HepG2 (cell line): Measurements from ENCODE around the gene MRLN.

Experiments used
- ARNT ChIP-seq: fragments of 450-650 bp; IDR thresholded peaks from 2 replicates; pipeline ENCODE4 v1.6.1; 2017
- SP1 ChIP-seq, 2 experiments: fragments of 450-650 bp in 1 of 2; sonication (generic) in 1 of 2; formaldehyde crosslinking in 1 of 2; IDR thresholded peaks; 2 replicates each; pipeline versions ENCODE4 v1.4.0 to v1.6.1; 2016 to 2020; ENCODE audit warnings: missing genetic modification reagents in 1 of 2
- ZBTB21 ChIP-seq: sonication (generic); formaldehyde crosslinking; IDR thresholded peaks from 2 replicates; pipeline ENCODE4 v1.4.0; 2020; ENCODE audit warnings: missing genetic modification reagents
- TF ChIP-seq, protein P1 (sequence below): sonication (generic); formaldehyde crosslinking; IDR thresholded peaks from 2 replicates; pipeline ENCODE4 v1.5.0; 2020; ENCODE audit warnings: mild to moderate bottlenecking, missing genetic modification reagents, moderate library complexity
- TF ChIP-seq, protein P2 (sequence below): sonication (generic); formaldehyde crosslinking; IDR thresholded peaks from 2 replicates; pipeline ENCODE4 v1.4.0; 2020; ENCODE audit warnings: missing genetic modification reagents

DNA sequence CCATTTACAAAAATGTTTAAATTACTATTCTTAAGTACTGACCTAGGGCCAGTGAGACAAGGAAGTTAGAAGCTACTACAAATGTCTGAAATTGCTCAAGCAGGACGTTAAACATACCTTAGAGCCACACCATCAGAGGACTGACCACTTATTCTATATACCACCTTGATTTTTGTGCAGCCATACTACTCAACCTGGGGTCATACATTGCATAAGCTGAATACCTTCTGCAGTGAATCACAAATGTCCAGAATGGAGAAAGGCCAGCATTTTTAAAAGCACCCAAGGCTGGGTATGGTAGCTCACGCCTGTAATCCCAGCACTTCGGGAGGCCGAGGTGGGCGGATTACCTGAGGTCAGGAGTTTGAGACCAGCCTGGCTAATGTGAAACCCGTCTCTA lies 21.2 kb upstream of the MRLN start:
- TF ChIP-seq SP1 (IDR thresholded peaks at IDR 0.05), result no peak
- no peak for TF ChIP-seq SP1 (CRISPR knock-in tag; IDR thresholded peaks at IDR 0.05)
- TF ChIP-seq ARNT, result no peak
- TF ChIP-seq ZBTB21, result no peak
- TF ChIP-seq, protein P1, sequence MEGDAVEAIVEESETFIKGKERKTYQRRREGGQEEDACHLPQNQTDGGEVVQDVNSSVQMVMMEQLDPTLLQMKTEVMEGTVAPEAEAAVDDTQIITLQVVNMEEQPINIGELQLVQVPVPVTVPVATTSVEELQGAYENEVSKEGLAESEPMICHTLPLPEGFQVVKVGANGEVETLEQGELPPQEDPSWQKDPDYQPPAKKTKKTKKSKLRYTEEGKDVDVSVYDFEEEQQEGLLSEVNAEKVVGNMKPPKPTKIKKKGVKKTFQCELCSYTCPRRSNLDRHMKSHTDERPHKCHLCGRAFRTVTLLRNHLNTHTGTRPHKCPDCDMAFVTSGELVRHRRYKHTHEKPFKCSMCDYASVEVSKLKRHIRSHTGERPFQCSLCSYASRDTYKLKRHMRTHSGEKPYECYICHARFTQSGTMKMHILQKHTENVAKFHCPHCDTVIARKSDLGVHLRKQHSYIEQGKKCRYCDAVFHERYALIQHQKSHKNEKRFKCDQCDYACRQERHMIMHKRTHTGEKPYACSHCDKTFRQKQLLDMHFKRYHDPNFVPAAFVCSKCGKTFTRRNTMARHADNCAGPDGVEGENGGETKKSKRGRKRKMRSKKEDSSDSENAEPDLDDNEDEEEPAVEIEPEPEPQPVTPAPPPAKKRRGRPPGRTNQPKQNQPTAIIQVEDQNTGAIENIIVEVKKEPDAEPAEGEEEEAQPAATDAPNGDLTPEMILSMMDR (CRISPR knock-in tag), result no peak
- TF ChIP-seq, protein P2, sequence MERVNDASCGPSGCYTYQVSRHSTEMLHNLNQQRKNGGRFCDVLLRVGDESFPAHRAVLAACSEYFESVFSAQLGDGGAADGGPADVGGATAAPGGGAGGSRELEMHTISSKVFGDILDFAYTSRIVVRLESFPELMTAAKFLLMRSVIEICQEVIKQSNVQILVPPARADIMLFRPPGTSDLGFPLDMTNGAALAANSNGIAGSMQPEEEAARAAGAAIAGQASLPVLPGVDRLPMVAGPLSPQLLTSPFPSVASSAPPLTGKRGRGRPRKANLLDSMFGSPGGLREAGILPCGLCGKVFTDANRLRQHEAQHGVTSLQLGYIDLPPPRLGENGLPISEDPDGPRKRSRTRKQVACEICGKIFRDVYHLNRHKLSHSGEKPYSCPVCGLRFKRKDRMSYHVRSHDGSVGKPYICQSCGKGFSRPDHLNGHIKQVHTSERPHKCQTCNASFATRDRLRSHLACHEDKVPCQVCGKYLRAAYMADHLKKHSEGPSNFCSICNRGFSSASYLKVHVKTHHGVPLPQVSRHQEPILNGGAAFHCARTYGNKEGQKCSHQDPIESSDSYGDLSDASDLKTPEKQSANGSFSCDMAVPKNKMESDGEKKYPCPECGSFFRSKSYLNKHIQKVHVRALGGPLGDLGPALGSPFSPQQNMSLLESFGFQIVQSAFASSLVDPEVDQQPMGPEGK (CRISPR knock-in tag), result no peak
